ENCODE results near the gene BPIFA1.

DNA sequence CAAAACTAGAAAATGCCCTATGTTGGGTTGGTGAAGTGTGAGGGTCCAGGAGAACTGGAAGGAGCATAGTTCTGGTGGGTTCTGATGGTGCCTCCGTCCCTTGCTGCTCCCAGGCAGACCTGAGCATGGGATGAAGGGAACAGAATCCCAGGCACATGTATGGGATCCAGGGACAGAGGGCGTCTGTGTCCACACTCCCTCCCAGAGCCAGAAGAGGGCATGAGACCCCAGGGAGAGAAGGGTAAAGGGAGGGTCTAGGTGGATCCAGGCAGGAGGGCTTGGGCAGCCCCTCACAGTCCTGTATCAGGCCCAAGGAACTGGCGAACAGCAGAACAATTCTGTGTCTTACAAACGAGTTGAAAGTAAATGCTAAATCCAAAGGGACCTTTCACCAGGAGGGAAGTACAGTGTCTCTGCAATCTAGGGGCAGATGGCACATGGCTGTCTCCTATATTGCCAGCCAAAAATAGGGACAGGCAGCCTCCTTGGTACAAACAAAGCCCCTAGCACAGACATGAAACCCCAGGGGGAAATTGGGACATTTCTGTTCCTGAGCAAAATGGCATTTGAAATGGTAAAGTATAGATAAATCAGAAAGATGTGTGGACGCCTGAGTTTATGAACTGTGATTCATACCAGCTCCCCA is 2.5 kb upstream of the BPIFA1 start:
- TF ChIP-seq, protein P1, sequence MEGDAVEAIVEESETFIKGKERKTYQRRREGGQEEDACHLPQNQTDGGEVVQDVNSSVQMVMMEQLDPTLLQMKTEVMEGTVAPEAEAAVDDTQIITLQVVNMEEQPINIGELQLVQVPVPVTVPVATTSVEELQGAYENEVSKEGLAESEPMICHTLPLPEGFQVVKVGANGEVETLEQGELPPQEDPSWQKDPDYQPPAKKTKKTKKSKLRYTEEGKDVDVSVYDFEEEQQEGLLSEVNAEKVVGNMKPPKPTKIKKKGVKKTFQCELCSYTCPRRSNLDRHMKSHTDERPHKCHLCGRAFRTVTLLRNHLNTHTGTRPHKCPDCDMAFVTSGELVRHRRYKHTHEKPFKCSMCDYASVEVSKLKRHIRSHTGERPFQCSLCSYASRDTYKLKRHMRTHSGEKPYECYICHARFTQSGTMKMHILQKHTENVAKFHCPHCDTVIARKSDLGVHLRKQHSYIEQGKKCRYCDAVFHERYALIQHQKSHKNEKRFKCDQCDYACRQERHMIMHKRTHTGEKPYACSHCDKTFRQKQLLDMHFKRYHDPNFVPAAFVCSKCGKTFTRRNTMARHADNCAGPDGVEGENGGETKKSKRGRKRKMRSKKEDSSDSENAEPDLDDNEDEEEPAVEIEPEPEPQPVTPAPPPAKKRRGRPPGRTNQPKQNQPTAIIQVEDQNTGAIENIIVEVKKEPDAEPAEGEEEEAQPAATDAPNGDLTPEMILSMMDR (IDR thresholded peaks at IDR 0.05) = no peak
- TF ChIP-seq POLR2A (IDR thresholded peaks at IDR 0.05) = no peak
- TF ChIP-seq POLR2AphosphoS5 (IDR thresholded peaks at IDR 0.05; ENCODE audit: insufficient read depth in 1 of 2, low read depth in 1 of 2) = no peak

Data from vagina (tissue), 2 donors.